GM18498 (cell line): ENCODE results near the gene CALHM2.

Source experiments
- ATAC-seq: cut with Tn5 transposase; IDR thresholded peaks from one replicate; pipeline ENCODE4 v1.9.1; 2021; ENCODE audit warnings: mild to moderate bottlenecking, moderate library complexity; ENCODE audit not compliant: unreplicated experiment

CALHM2 gene

DNA sequence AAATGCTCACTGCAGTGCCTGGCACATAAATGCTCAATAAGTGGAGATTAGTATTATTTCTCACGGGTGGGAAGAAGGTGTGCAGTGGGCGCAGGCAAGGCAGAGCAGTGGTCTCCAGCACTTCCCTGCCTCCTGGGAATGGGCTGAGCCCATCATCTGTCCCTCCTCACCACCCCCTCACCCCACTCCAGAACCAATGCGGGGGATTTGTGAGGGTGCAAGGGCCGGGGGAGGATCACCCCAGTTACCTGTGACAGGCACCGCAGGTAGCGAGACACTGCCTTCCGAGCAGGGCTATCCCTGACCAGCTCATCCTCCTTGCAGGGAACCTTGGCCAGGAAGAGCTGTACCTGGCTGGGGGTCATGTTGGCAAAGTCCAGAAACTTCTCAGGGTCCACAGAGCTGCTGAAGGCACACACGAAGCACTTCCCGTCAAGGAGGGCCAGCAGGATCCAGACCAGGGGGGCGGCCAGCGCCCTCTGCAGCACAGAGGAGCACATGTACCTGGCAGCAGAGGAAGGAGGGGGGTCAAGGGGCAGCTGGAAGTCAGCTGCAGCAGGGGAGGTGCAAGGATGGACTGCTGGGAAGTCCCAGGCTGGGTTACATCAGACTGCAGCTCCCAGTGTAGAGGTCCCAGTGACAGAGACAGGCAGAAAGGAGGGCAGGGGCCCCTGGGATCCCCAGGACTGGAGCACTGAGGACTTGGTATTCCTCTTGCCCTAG lies 24.0 kb upstream of the CALHM2 start:
- no peak for ATAC-seq

DNA sequence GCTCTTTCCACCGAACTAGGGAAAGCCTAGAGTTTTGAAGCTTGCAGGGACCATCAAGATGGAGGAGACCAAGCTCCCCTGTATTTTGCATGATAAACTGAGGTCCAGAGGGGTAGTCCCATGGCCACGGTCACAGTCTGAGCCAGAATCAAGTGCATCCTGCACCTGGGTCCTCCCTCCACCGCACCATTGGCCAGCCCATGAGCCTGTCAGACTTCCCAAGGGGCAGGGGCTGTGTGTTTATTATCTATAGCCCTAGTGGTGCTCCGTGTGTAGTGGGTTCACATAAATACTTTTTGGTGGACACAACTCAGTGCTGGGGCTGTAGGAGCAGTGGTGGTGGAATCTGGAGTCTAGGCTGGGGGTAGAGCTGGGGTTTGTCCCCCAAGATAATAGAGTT lies 23.3 kb upstream of the CALHM2 start:
- no peak for ATAC-seq

DNA sequence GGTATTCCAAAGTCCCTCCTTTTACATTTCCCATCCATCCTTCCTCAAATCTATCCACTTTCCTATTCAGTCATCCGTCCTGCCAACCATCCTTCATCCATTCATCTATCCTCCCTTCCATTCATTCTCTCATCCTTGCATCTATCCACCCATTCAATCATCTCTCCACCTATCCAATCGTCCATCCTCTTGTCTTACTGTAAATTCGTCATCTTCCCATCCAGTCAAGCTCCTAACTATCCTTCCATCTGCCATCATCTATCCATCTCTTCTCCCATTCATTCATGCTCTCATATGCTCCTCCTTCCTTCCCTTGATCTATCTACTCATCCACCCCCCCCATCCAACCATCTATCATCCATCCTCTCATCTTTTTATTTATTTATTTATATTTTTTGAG lies 21.9 kb upstream of the CALHM2 start:
- no peak for ATAC-seq

DNA sequence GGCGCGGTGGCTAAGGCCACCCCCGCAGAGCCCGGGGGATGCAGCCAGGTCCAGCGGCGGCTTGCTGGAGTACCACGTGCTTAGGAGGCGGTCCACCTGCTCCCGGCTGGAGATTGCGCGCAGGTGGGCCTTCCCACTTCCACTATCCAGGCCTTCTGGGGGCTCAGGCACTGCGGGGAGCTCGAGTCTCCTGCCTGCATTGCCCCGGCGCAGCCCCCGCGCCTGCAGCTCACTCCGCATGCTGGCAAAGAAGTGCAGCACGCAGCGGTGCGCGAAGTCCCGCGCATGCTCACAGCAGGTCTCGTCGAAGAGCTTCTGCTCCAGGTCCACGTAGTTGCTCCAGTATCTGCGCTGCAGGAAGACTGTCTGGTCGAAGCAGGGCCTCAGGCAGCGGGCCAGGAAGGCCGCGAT lies 21.1 kb upstream of the CALHM2 start:
- no peak for ATAC-seq

DNA sequence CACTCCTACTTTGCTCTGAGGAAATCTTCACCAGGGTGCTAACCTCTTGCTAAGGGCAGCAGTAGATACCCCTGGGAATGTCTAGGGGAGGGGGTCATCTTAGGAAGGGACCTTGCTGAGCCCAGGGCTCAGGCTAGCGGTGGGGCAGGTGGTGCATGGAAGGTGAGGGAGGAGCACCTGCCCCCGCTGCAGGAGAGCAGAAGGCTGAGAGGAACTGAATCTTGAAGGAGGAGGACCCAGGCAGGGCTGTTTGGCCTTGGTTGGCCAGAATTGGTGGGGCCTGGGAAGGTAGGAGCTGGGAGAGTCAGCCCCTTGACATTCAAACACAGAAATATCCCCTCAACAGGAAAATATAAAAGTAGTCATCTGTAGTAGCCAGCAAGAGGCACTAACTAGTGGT lies 19.8 kb upstream of the CALHM2 start:
- ATAC-seq: peak; percentile 37

DNA sequence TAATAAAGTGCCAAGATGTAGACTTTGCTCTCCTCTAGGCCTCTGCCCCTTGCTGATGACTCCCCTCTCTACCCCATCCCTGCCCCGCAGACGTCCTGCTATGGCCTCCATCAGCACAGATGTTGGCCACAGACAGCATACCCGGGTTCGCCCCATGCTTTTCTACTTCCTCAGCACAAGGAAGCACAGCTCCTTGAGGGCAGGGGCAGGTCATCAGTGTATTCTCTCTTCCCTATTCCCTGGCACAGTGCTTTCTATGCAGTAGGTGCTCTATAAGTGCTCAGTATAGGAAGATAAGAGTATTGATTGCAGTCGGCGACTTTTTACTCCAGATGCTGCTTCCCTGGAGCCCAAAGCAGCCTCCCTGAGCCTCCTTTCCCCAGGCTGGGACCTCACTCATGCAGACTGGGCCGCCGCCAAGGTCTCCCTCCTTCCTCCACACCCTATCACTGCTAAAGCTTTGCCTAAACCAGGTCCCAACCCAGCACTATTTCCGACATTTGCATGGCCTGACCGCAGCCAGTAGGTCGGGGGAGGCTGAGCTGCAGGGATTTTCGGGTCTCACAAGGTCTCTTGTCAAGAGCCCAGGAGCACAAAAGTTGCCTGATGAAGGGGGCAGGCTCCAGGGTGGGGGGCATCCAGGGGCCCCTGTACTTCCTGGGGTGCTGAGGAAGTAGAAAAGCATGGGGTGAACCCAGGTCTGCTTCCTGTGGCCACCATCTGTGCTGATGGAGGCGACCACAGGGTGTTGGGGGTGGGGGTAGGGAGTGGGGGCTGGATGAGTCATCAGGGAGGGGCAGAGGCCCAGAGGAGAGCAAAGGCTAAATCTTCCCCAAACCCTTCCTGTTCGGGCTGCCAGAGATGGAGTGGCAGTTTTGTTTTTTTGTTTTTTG lies 18.8 kb upstream of the CALHM2 start:
- peak; percentile 80 for ATAC-seq

DNA sequence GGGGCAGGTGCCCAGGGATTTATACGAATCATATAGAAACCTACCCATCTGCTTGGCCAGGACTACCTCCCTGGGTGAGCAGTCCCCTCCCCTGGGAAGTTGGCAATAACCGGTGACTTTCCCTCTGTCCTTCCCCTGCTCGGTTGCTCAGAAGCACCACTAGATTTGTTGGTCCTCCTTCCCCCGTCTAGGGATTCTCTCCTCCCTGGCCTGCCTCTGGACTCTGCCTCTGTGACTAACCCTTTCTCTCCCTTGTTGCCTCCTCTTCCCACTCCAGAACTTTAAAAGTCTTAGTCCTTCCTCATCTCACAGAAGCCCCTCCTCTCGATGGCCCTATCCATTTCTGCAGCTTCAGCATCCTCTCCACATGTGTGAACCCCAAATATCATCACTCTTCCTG lies 17.0 kb upstream of the CALHM2 start:
- ATAC-seq: no peak

DNA sequence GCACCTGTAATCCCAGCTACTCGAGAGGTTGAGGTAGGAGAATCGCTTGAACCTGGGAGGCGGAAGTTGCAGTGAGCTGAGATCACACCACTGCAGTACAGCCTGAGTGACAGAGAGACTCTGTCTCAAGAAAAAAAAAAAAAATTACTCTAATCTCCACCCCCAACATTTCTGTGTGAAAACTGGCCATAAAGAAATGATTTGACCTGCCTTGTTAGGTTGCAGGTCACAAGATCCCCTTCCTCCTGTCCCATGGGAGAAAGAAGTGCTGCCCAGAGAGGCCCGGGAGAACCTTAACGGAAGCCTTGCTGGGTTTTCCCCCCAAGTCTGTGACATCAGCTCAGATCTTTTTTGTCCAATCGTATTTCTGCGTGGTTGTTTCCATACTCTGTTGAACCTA lies 15.2 kb upstream of the CALHM2 start:
- no peak for ATAC-seq

DNA sequence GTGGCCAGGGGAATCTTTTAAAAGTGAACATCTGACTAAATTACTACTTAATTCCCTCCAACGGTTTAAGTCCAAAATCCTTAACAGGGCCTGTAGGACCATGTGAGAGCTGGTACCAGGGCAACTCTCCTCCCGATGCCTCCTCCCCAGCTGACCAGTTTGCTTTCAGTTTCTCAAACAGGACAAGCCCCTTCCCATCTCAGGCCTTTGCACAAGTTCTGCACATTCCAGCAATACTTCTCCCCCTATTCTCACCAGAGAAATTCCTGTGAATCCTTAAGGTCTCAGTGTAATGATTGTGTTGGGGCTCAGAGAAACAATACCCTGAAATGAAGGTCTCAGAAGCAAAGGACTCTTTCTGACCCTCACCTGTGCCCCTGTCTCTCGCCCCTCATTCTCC lies 14.6 kb upstream of the CALHM2 start:
- ATAC-seq: no peak

DNA sequence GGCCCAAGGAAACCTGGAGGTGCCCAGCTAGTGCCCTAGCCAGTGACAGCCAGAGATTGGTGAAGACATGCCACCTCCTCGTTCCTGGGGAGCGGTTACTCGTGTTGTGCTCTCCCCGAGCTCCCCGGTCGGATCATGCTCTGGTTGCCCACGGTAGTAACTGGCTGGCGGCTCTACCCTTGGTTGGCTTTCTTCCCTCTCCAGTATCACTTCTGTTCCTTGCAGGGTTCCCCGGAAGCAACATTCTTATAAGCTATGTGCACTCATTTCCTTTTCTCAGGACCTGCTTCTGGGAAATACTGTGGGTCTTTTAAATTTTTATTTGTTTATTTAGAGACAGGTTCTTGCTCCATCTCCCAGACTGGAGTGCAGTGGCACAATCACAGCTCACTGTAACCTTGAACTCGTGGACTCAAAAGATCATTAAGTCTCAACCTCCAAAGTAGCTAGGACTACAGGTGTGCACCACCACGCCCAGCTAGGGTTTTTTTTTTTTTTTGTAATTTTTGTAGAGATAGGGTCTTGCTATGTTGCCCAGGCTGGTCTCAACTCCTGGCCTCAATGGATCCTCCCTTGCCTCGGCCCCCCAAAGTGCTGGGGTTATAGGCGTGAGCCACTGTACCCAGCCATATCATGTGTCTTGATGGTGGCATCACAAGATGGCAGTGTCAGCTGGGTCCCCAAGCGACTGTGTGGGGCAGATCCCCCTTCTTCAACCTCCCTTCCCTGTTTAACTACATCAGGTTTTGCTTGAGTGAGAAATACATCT lies 13.4 kb upstream of the CALHM2 start:
- no peak for ATAC-seq

DNA sequence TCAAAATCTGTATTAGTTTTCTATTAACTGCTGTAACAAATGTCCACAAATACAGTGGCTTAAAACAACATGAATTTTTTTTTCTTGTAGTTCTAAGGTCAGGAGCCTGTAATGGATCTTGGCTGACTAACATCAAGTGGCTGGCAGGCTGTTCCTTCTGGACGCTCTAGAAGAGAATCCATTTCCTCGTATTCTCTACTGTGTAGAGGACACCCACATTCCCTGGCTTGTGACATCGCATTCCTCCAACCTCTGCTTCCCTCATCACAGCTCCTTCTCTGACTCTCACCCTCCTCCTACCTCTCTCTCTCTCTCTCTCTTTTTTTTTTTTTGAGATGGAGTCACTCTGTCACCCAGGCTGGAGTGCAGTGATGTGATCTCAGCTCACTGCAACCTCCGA lies 11.3 kb upstream of the CALHM2 start:
- ATAC-seq: no peak

DNA sequence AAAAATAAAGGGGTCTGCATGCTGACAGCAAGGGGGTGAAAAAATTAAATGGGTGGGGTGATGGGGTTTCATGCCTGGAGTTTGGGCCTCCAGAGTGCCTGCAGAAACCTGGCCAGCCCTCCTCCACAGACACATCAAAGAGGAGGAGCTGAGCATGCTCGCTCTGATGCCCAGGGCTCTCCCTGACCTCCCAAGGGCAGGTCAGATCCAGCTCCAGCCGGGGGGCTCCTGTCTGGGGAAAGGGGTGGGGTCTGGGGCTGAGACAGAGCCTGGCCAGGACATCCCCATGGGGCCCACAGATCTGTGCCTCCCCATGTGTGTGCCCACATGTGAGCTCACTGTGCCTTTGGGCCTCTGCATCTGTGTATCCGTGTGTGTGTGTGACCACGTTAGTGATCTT lies 7.4 kb upstream of the CALHM2 start:
- ATAC-seq: no peak

DNA sequence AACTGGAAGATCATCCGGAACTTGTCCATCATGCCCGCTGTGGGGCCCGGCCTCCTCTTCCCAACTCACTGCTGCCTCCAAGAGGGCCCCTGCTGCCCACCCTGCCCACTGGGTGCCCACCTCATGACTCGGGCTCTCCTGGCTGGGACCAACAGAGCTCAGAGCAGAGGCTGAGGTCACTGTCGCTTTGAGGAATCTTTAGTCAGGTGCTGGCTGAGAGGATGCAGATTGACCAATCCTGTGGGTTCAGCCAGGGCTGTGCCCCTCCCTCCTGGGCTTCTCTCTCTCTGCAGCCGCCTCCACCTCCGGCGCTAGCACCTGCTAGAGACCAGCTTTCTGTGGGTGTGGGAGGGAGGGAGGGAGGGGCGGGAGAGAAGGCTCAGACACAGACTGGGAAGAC lies 6.5 kb upstream of the CALHM2 start, which contains the start of gene CALHM1:
Gene CALHM1 (minus strand): TSS at position 181 of the 400 bp plus-strand sequence. CDS start 149 bp downstream, at position 32.
- ATAC-seq: peak; percentile 55

DNA sequence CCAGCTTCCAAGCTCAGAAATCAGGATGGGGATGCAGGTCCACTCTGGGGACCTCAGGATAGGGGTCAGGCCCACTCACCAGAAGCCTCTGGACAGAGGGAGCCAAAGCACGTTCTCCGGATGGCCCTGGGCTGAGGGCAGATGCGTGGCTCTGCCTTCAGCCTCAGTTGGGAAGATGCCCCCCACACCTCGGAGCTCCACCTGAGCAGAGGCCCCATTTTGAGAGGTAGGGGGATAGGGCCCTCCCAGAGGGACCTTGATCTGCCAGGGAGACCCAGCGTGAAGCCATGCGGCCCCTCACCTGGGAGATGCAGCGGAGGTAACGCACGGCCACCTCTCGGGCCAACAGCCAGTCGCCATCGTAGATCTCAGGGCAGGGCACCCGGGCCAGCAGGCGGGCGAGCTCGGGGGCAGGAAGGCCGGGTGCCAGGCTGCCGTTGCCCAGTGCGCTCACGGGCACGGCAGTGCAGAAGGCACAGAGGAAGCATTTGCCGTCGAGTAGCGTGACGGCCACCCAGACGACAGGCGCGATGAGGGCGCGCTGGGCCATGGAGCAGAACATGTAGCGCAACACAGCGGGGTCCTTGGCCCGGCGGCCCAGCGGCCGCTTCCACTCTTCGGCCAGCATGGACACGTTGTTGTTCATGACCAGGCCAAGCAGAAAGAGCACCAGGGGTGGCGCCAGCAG lies 5.9 kb upstream of the CALHM2 start:
- no peak for ATAC-seq

DNA sequence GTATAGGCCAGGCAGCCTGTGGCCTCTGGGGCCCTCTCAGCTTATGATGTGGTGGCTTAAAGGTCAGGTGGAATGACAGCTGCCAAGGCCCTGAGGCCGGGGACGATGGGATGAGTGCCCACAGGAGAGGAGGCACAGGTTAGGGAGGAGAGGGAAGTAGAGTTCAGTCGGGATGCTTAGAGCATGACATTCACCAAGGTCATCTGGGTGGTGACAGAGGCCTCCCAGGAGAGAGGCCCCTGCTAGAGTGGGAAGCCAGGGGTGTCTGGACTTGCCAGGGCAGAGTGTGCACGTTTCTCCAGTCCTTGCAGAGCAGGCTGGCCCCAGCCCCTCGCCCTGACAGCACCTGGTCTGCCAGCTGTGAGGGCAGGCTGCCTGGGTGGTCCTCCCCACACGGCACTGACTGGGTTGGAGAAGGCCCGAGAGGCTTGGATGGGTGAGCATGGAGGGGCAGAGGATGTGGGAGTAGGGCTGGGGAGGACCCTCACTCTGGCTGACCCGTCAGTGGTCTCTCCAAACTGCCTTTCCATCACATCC lies 5.1 kb upstream of the CALHM2 start:
- ATAC-seq: no peak

DNA sequence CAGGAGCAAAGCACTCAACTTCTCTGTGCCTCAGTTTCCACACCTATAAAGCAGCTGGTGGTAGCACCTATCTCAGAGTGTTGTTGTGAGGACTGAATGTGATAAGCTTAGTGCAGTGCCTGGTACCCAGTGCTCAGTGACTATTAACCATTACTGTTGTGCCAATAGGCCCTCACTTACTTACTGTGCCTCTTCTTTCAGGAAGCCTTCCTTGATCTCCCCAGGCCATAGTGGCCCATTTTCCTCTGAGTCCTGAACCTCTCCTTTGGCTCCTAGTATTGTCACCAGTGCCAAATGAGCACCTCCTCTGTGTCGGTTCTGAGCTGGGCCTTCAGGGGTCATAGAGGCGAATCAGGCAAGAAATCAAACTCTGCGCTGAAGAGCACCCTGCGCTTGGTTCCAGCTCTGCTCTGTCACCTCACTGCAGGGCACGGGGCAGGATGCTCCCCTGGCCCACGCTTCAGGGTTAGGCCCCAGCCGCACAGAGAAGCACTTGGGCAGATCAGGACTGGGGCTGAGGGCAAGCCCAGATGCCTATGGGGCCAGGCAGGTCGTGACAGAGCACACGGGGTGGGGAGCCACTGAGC lies 4.0 kb upstream of the CALHM2 start:
- no peak for ATAC-seq

DNA sequence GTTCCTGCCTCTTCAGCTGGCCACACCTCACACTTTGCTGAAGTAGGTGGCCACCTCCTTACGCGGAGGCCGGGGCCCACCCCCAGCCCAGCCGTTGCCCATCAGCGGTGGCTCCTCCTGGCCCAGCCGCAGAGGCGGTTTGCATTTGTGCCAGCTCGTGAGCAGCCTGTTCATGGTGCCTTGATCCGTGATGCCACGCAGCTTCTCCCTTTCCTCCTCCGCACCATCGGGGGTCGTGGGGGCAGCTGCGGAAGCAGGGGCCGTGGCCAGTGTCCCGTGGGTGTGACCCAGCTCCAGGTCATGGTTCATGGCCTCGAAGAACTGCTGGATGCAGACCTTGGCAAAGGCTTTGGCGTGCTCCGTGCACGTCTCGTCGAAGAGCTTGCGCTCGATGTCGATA lies 3.1 kb upstream of the CALHM2 start:
- no peak for ATAC-seq

DNA sequence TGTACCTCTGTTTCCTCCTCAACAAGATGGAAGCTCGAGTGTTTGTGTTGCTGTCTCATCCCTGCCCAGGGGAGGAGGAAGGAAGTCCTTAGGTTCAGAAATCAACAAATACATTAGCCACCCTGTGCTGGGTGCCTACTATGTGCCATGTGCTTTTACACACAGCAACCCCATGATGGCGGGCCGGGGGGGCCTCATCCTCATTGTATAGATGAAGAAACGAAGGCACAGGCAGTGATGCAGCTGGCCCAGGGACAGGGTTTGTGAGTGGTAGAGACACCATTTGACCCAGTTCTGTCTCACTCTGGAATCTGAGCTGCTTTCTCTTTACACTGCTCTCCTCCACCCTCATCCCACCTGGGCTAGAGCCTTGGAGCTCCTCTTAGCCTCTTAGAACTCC lies 1.9 kb upstream of the CALHM2 start:
- ATAC-seq: no peak

DNA sequence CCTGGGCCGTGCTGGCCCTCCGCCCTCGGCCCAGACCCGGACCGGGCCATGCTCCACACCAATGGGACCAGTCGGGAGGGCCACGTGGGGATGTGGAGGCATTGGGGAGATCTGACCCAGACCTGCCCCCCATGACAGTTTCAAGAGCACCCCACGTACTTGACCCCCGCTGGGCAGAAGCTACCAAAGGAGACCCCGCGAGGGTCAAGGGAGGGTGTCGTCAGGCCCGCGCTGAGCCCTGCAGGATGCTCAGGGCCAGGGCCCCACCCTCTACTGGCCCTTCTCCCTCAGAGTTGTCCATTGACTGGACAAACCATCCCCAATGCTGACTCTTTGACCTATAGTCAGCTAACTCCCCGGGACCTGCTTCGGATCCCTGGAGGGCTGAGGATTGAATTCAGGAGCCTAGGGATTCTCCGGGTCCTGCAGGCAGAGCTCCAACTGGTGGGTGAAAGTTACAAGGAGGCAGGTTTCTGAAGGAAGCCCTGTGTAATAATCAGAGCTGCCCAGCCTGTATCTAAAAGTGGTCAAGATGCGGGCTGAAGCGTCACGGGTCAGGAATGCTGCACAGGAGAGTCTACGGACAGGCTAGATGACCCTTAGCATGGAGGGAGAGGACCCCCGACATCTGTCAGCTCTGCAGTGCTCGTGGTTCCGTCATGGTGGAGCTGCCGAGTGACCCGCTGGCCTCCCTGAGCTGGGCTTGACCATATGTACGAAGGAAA lies 498 bp upstream of the CALHM2 start:
- ATAC-seq: no peak
